Measurements from ENCODE around the gene ANO6.
A peak's percentile ranks its signal among the peaks of the same experiment; 100 is the strongest.

Gene ANO6

DNA sequence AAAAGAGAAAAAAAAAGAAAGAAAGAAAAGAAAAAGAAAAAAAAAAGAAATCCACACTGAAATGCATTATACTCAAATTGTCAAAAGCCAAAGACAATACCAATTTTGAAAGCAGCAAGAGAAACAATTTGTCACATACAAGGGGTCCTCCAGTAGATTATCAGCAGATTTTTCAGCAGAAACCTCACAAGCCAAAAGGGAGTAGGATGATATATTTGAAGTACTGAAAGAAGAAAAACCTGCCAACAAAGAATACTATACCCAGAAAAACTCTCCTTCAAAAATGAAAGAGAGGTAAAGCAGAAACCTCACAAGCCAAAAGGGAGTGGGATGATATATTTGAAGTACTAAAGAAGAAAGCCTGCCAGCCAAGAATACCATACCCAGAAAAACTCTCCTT, 37.1 kb upstream of the ANO6 start:
- H3K9me3 Mint-ChIP-seq, result peaks cover 34% of the 10 kb centered on the region
- no peak for TF ChIP-seq CTCF (IDR thresholded peaks at IDR 0.05; ENCODE audit: unreplicated experiment in 3 of 3)
- H3K27me3 Mint-ChIP-seq (ENCODE audit: low read depth), result no peaks in the 10 kb centered on the region
- no peak overlapping the region for H3K27ac Mint-ChIP-seq
- no peaks in the 10 kb centered on the region for H3K4me1 Mint-ChIP-seq
- H3K36me3 Mint-ChIP-seq (ENCODE audit: low read depth), result peaks cover 47% of the 10 kb centered on the region
- H3K4me3 Mint-ChIP-seq, result no peak overlapping the region

DNA sequence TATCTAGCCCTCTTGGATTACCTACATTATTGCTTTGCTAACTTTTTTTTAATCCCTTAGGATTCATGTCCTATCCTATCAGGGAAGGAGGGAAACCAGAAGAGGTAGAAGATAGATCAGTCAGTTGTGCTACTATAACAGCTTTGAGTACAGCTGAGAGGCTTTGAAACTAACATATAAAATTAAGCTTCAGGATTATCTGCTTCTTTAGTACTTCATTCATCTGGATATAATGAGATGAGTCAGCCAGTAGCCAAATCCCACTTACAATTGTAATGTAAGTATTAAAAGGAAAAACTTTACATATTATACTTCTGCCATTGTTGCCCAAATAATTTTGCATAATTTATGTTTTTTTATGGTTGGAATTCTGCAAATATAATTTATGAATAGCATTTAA, 33.4 kb upstream of the ANO6 start:
- Mint-ChIP-seq H3K27me3 (ENCODE audit: low read depth) (no peaks in the 10 kb centered on the region), H3K4me1 (no peaks in the 10 kb centered on the region), H3K27ac (no peak overlapping the region), H3K9me3 (peaks cover 15% of the 10 kb centered on the region), H3K4me3 (no peak overlapping the region), H3K36me3 (ENCODE audit: low read depth) (peaks cover 17% of the 10 kb centered on the region)
- TF ChIP-seq CTCF (IDR thresholded peaks at IDR 0.05; ENCODE audit: unreplicated experiment in 3 of 3), result no peak

GRCh38 chr12:45183246-45183645, 32.6 kb upstream of the ANO6 start:
- no peaks in the 10 kb centered on the region for H3K27me3 Mint-ChIP-seq (ENCODE audit: low read depth)
- no peak overlapping the region for H3K4me3 Mint-ChIP-seq
- peak; percentile 37 to 51 (median 45) for TF ChIP-seq CTCF (IDR thresholded peaks at IDR 0.05; ENCODE audit: unreplicated experiment in 3 of 3)
- H3K4me1 Mint-ChIP-seq, result no peaks in the 10 kb centered on the region
- H3K36me3 Mint-ChIP-seq (ENCODE audit: low read depth), result peaks cover 13% of the 10 kb centered on the region
- H3K27ac Mint-ChIP-seq, result no peak overlapping the region
- H3K9me3 Mint-ChIP-seq, result peaks cover 8% of the 10 kb centered on the region

- no peak overlapping the region for H3K4me3 Mint-ChIP-seq
- no peaks in the 10 kb centered on the region for H3K27me3 Mint-ChIP-seq (ENCODE audit: low read depth)
- H3K27ac Mint-ChIP-seq, result no peak overlapping the region
- H3K4me1 Mint-ChIP-seq, result no peaks in the 10 kb centered on the region
- no peak for TF ChIP-seq CTCF (IDR thresholded peaks at IDR 0.05; ENCODE audit: unreplicated experiment in 3 of 3)
- H3K9me3 Mint-ChIP-seq, result no peaks in the 10 kb centered on the region
- peaks cover 8% of the 10 kb centered on the region for H3K36me3 Mint-ChIP-seq (ENCODE audit: low read depth)
Observed at GRCh38 chr12:45184147-45184963, 31.5 kb upstream of the ANO6 start.

GRCh38 chr12:45186762-45187161, 29.1 kb upstream of the ANO6 start:
- H3K4me3 Mint-ChIP-seq, result no peak overlapping the region
- no peaks in the 10 kb centered on the region for H3K4me1 Mint-ChIP-seq
- TF ChIP-seq CTCF (IDR thresholded peaks at IDR 0.05; ENCODE audit: unreplicated experiment in 3 of 3), result no peak
- H3K36me3 Mint-ChIP-seq (ENCODE audit: low read depth), result peaks cover 8% of the 10 kb centered on the region
- H3K27me3 Mint-ChIP-seq (ENCODE audit: low read depth), result no peaks in the 10 kb centered on the region
- H3K27ac Mint-ChIP-seq, result no peak overlapping the region
- no peaks in the 10 kb centered on the region for H3K9me3 Mint-ChIP-seq
